Mononuclear cell (primary cell): ENCODE results near the gene PTPRN2. TPM values are rescaled to one million over a fixed set of nuclear protein-coding genes. Genes with fewer than 3 reads are reported as not detected.

Experiments used
- H3K27me3 ChIP-seq: 2 replicates; pipeline ENCODE4 v1.6.0; 2011; ENCODE audit warnings: low read length, control low read depth; ENCODE audit not compliant: insufficient read depth
- H3K4me1 ChIP-seq: 2 replicates; pipeline ENCODE4 v1.5.1; 2011; ENCODE audit warnings: mild to moderate bottlenecking, low read length, control low read depth; ENCODE audit not compliant: insufficient read depth
- H3K4me3 ChIP-seq: 2 replicates; pipeline ENCODE4 v1.5.1; 2011; ENCODE audit warnings: mild to moderate bottlenecking, low read length, moderate library complexity
- H3K9me3 ChIP-seq: 2 replicates; pipeline ENCODE4 v1.5.1; 2011; ENCODE audit warnings: low read depth, mild to moderate bottlenecking, control low read depth, low read length
- total RNA-seq: library from RNA; depleted of rRNA; stranded (reverse); fragments of >200 nt; gene quantifications from one replicate; pipeline ENCODE4 v1.2.3, GENCODE V29; 2012

The PTPRN2 gene
- total RNA-seq, 1 donor: 0.31 TPM

DNA sequence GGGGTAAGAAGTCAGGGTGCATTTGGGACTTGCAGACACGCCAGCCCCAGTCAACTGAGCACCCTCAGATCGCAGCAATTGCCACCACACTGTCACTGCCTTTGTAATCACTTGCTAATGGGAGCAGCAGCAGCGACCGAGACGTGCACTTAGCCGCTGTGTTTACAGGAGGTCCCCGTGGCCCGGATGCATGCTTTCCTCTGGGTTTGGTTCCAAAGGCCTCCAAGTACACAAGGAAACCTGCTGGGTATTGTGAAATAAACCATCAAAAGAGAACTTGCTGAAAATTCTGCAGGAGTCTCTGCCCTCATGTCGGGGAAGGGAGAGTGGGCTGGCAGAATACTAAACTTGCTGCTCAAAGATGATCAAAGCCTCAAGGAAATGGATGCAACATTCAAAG, 909.1 kb downstream of the PTPRN2 start:
- Histone ChIP-seq H3K4me1 (no peaks in the 10 kb centered on the region), H3K4me3 (no peak overlapping the region), H3K9me3 (no peaks in the 10 kb centered on the region), H3K27me3 (peaks cover 59% of the 10 kb centered on the region)

DNA sequence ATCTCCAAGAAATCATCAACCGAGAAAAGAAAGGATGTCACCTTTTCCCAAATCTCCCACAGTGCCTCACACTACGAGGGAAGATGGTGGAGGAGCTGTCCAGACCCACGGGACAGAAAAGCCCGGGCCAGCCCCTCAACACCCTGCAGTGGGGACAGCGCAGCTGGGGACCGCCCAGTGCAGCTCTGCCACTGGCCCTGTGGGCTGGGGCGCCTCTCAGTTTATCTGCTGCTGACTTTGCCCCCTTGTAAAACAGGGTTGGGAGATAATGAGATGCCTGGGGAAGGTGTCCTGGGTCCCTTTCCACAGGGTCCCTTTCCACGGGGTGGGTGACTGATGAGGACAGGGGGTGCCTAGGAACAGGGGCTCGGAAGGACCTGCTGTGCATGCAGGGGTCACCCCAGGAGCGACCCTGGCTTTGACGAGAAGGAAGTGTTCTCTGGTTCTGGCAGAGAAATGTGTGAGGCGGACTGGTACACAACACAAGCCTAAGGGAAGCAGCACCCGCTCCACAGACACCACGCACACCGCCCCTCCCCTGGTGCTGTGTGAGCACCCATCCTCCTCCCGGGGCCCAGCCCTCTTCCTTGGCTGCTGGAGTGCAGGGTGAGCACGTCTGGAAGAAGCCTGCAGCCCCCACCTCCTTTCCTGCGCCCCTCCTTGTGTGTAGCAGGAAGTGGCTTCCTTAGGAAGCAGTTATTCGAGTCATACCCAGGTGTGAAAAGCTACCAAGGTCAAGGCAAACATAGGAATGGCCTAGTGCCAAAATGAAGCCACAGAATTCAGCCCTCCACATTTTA, 911.0 kb downstream of the PTPRN2 start:
- H3K4me3 ChIP-seq: no peak overlapping the region
- no peaks in the 10 kb centered on the region for H3K4me1 ChIP-seq
- H3K9me3 ChIP-seq: no peaks in the 10 kb centered on the region
- H3K27me3 ChIP-seq: peaks cover 40% of the 10 kb centered on the region

DNA sequence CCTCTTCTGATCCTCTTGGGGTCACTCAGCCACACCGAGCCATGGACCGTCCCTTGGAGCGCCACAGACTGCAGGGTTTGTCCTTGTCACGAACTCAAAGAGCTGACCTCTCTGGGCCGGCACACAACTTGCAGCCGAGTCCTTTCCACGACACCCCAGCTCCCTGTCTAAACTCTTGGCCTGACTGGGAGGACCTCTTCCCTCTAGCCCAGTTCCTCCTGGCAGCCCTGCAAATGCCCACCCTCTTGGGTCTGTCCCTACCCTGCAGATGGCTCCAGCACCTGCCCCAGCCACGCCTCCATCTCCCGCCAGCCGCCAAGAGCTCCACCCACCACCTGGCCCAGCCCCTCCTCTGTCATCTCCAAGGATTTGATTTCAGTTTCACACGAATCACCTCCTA, 911.6 kb downstream of the PTPRN2 start:
- H3K4me1 ChIP-seq: no peaks in the 10 kb centered on the region
- H3K27me3 ChIP-seq: peaks cover 34% of the 10 kb centered on the region
- no peak overlapping the region for H3K4me3 ChIP-seq
- H3K9me3 ChIP-seq: no peaks in the 10 kb centered on the region

DNA sequence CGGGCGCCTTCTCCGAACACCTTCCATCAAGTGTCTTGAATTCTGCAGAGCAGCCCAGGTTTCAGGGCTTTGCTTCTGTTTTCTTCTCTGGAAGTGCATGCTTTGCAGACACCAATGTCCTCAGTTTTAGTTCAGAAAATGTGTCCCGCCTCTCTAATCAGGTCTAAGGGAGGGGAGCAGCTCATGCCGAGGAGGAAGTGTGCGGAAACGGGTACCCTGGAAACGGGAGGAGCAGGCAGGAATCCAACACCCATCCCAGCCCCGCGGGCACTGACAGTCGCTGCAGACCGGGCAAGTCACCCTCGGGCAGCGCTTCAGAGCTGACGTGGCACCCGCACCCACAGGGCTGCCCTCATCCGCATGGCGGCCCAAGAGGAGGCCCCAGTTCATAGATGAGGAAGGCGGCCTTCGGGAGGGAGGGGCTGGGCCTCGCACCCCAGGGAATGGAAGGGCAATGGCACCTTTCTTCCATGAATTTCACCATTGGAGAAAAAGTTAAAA, 912.1 kb downstream of the PTPRN2 start:
- no peaks in the 10 kb centered on the region for H3K4me1 ChIP-seq
- H3K27me3 ChIP-seq: peaks cover 28% of the 10 kb centered on the region
- H3K4me3 ChIP-seq: no peak overlapping the region
- H3K9me3 ChIP-seq: no peaks in the 10 kb centered on the region

DNA sequence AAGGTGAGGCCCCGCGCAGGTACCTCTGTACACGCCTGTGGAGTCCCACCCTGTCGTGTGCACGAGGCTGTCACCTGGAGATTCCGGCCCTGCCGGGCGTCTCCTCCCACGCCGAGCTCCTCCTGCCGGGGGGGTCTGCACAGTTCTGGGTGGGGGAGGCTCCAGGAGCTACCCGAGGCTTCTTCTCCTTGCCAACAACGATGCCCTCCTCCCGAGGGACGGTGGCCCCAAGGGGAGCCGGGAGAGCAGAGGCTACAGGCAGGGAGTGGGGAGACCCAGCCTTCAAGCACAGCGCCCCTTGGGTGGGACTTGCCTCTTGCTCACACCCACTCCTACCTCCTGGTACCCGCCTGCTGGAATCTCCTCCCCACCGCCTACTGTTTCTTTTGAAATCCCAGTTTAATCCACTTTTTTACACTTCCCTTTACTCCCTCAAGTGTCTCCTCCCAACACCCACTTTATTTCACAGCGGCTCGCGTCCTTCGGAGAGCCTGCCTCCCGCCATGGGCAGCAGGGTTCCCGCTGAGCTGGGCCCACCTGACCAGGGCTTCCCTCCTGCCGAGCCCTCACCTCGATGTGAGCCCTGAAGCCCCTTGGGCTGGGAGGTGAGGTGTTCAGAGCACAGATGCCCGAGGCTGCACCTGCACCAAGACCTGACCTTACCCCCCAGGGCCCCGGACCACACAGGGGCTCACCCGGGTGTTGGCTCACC, 912.8 kb downstream of the PTPRN2 start:
- no peaks in the 10 kb centered on the region for H3K4me1 ChIP-seq
- H3K4me3 ChIP-seq: no peak overlapping the region
- H3K27me3 ChIP-seq: peaks cover 22% of the 10 kb centered on the region
- H3K9me3 ChIP-seq: no peaks in the 10 kb centered on the region

DNA sequence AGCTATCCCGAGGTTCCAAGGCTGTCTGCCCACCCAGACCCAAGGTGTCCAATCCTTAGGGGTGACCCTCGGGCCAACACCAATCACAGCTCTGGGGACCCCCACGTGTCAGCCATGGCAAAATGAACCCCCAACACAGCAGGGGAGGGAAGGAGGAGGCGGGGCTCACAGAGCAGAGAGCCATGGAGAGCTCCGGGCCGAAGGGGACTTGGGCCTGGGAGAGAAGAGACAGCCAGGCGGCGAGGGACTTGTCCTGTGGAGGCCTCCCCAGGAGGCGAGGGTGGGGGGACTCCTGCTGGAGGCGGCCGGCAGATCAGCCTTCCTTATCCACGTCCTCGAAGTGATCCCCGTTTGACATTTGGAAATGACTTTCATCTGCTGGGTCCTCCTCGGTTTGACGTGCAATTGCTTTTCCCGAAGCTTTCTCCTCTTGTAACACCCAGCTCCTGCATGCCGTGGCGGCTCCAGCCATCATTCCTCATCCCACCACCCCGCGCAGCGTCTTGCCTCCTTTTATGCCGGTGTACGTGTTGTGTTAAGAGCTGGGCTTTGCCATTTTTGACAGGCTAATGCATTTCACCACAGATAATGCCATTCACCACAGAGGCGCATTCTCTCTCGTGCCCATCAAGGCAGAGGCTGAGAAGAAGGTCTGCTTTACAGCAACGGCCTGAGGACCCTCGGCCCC, 913.5 kb downstream of the PTPRN2 start:
- Histone ChIP-seq H3K4me1 (no peaks in the 10 kb centered on the region), H3K4me3 (no peak overlapping the region), H3K9me3 (no peaks in the 10 kb centered on the region), H3K27me3 (peaks cover 15% of the 10 kb centered on the region)

DNA sequence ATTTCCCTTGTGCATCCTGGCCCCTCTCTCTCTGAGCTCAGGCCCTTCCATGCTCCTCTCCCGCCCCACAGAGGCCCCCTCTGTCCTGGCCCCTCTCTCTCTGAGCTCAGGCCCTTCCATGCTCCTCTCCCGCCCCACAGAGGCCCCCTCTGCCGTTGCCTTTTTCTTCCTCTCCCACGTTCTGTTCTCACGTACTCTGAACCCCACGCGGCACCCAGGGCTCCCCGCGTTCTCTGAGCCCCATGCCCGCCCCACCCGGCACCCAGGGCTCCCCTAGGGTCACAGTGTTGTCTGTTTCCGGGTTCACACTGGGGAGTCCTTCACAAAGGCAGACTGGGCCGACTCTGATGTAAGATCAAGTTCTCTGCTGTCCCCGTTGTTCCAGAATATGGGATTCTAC, 914.0 kb downstream of the PTPRN2 start:
- no peaks in the 10 kb centered on the region for H3K9me3 ChIP-seq
- H3K27me3 ChIP-seq: peaks cover 10% of the 10 kb centered on the region
- H3K4me3 ChIP-seq: no peak overlapping the region
- H3K4me1 ChIP-seq: peaks cover 2% of the 10 kb centered on the region

DNA sequence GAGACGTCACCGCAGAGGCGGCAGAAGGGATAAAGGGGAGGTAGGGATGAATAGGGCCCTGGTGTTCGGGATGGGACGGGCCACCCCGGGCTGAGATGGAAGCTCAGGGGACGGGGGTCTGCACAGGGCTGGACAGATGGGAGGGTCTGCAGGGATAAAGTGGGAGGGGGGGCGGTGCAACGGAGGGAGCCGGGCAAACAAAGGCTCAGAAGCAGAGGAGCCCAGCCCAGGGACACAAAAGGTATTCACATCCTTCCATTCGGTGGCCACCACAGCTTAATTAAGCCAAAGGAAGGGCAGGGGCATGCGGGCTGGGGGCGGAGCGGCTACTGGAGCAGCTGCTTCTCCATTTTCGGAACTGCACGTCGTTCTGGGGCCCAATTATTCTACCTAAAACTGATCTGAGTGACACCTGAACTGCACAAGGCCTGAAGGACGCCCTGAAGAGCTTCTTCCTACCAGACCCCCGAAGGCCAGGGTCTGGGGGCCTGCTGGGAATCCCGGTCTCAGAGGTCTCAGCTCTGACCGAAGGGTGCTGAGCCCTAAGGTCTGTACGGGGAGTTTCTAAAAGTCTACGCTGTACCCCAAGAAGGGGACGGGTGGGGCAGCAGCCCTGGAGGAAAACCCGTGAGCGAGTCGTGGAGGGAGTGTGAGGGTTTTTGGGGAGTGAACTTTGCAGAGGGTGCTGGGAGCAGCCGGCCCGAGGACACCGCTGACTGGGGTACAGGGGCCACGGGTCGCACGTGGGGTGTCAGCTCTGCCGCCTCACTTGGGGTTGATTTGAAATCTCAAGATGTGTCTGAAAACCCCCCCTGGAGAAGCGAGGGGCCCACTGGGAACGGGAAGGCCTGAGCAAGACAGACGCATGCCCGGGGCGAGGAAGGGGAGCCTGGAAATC, 916.0 kb downstream of the PTPRN2 start:
- H3K4me1 ChIP-seq: peaks cover 7% of the 10 kb centered on the region
- H3K27me3 ChIP-seq: no peaks in the 10 kb centered on the region

DNA sequence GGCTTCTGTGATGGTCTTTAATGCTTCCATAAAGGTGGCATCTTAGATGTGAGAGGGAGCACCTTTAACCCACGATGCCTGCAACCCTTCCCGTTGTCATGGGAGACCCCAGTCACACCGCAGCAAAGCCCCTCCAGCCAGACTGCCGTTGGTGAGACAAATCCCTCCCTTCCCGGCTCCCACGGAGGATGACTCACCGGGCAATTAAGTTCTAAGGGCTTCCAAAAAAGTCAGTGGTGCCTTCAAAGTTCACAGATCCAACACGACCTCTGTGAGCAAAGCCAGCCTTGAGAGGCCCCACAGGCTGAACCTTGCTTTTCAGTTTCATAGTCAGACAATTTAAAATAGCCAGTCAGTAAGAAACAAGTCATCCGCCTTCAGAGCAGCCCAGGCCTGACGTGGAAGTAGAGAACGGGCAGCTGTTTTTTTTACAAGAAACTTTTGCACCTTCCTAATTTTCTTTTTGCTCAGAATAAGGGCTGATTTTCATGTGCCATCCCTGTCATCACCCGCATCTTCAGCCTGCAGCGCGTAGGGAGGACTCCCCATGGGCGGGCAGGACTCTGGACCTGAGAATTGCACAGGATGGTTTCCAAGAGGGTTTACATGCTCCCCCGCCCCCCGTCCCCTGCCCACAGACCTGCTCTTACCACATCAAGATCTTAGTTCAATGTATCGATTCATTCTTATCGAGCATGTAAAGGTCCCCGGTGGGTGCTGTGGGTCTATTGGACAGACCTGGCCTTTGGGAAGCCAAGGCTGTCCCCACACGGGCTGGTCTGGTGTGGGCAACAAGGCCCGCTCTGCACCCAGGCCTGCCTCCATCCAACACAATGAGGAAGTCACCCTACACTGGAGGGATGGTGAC, 916.9 kb downstream of the PTPRN2 start:
- peaks cover 7% of the 10 kb centered on the region for H3K4me1 ChIP-seq
- H3K27me3 ChIP-seq: no peaks in the 10 kb centered on the region
- H3K9me3 ChIP-seq: no peaks in the 10 kb centered on the region
- H3K4me3 ChIP-seq: no peak overlapping the region

More for the DNA sequence above, 916.0 kb downstream of the PTPRN2 start:
- H3K4me3 ChIP-seq: no peak overlapping the region
- no peaks in the 10 kb centered on the region for H3K9me3 ChIP-seq

DNA sequence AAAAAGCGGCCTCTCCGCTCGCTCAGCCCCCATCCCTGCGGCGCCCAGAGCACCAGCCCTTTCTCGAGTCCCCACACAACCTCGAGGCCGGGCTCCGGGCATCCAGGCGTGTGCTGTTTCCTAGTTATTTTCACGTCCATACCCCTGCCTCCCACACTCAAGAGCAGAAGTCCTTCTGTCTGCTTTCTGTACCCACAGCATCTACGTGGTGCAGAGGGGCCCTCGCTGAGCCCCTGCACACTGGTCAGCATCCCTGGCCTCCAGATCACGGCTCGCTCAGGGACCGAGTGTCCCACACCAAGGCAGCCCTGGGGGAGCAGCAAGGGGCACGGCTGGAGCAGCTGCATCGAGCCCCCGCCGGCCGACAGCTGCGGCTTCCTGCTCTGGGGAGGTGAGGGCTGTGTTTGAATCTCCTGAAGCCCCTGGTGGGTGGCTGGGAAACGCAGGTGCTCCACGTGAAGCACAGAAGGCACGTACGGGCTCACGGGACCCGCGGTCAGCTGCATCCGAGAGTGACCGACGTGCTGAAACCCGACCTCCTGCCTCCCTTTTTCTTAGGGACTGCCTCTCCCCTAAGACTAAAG, 917.8 kb downstream of the PTPRN2 start:
- Histone ChIP-seq H3K27me3 (no peaks in the 10 kb centered on the region), H3K4me1 (peaks cover 7% of the 10 kb centered on the region), H3K4me3 (no peak overlapping the region), H3K9me3 (no peaks in the 10 kb centered on the region)

DNA sequence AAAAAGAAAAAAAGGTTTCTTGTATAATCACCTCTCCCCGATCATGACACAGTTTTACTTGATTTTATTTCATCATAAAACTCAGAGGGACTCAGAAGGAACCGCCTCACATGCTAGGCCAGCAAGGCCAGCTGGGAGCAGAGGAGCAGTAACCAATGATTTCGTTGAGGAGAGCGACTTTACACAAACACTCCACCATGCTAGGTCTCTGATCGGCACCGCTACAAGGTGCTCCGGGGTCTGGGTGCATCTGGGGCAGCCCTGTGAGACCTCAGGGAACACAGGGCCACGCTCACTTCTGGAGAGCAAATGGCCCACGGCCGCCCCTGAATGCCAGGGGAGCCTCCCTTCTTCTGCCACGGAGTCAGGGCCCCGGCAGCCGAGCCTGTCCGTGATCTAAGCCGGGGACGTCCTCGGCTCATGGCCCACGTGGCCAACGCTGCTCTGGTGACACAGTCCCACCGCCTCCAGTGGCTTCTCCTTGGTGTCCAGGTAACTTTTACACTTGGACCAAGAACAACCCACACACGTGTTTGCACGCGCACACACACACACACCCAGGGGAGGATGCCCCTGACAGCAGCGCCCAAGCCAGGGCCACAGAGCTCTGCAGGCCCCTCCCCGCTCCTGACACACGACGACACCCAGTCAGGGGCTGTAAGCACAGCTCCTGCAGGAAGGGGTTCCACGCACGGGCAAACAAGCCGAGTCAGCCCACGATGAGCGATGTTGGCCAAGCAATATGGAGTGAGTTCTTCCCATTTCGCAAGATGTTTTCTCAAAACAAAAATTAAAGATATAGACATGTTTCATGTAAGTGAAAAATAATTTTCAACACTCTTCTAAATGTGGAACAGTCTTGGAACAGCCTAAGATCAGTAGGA, 918.5 kb downstream of the PTPRN2 start:
- no peaks in the 10 kb centered on the region for H3K27me3 ChIP-seq

DNA sequence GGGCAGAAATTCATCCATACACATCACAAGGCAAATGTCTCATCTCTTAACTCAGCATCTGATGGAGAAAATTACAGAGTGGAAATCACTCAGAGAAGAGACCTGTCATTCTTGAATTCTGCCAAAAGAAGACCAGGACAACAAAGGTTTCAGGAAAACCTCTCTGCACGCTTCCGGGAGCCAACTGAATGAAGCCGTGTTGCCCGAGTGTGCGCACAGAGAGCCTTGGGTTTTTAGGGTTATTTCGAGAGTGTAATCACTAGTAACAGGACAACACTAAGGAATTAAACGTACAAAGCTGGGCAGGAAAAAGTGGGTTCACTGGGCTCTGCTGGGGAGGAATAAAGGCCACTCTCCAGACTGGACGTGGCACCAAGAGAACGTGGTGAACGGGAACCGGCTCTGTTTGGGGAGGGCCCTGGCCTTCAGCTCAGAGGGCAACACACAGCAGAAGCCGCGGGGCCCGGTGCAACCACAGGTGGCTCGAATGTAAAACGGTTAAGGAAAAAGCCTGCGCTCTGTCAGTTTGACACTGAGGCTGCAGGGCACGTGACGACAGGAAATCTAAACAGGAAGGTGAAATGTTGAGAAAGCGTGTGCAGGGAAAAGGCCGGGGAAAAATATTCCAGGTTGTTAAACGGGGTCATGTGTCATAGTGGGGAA, 919.3 kb downstream of the PTPRN2 start:
- no peak overlapping the region for H3K4me3 ChIP-seq

More for the DNA sequence above, 918.5 kb downstream of the PTPRN2 start:
- H3K4me1 ChIP-seq: peaks cover 7% of the 10 kb centered on the region
- no peak overlapping the region for H3K4me3 ChIP-seq
- H3K9me3 ChIP-seq: no peaks in the 10 kb centered on the region

More for the DNA sequence above, 919.3 kb downstream of the PTPRN2 start:
- Histone ChIP-seq H3K4me1 (peaks cover 7% of the 10 kb centered on the region), H3K27me3 (no peaks in the 10 kb centered on the region), H3K9me3 (no peaks in the 10 kb centered on the region)
